GM18951 (cell line): ENCODE data around the gene TSHZ2.

Experiments used
- POLR2A ChIP-seq: IDR thresholded peaks from 4 replicates; pipeline ENCODE4 v1.6.1; 2011; ENCODE audit warnings: mild to moderate bottlenecking; ENCODE audit not compliant: insufficient read length, insufficient read depth; ENCODE audit errors: extremely low read depth
- in situ Hi-C: fragments of 300-500 bp; cut with MboI; formaldehyde crosslinking; loops from one replicate; pipeline ENCODE4 v1.12.0; 2022; ENCODE audit warnings: low sequenced_read_pairs, mixed read lengths, inconsistent platforms; ENCODE audit not compliant: unreplicated experiment

The TSHZ2 gene

DNA sequence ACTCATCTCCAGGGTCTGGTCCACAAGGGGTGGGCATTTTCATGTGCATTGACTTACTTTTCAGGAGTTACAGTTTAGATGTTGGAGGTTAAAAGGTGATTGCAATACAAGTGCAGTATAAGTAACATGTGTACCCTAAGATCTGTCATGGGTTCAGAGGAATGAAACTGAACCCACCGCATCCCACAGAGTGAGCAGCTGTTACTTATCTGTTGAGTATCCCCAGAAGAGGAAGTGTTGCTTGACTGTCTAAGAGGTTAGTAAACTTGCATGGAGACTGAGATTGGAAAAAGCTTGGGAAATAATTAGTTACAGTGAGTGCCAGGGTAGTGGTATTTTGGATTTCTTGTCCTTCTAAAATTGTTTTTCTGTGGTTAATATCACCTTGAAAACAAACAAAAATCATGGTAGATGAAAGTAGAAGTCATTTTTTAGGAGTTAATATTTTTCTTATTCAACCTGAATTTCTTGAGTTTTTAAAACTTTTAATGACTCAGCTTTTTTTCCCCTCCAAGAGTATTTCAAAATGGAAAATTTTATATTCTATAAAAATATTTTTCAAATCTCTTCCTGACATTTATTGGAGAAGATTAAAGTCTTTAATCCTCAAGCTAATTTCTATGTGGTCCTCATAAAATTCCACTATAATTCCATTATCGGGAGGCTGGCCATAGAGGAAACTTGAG, 315.3 kb downstream of the TSHZ2 start:
- TF ChIP-seq POLR2A: no peak
- in situ Hi-C loops: no loop called here

DNA sequence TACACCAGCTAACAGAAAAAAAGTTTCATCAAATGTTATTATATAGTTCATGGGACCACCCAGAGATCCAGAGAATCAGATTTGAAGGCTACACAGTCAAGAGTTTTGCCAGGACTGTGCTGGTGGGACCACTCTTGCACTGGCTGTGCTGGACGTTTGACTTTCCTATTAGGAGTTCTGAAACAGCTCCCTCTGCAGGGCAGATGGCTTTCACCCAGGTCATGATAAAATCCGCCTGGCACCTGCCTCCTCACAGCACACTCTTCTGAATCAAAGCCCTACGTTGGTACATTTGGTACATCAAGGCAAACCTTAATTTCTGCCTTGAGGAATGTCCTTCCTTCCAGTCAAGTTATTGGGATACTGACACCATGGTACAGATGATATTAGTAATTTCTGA, 319.4 kb downstream of the TSHZ2 start:
- in situ Hi-C loops: no loop called here
- no peak for TF ChIP-seq POLR2A

DNA sequence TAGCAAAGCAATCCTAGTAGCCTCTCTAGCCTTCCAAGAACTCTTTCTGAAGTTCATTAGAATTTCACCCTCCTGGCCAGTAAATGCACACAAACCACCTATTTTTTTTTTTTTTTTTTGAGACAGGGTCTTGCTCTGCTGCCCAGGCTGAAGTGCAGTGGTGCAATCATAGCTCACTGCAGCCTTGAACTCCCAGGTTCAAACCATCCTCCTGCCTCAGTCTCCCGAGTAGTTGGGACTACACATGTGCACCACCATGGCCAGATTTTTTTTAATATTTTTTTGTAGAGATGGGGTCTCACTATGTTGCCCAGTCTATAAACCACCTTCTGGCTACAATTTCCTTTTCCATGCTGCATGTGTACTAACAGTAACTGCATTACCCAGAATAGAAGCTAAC, 320.2 kb downstream of the TSHZ2 start:
- TF ChIP-seq POLR2A: no peak
- in situ Hi-C loops: no loop called here

- no peak for TF ChIP-seq POLR2A
- in situ Hi-C loops: no loop called here
Observed at GRCh38 chr20:53294804-53295203, 322.6 kb downstream of the TSHZ2 start.

- in situ Hi-C loops: no loop called here
- no peak for TF ChIP-seq POLR2A
Observed at GRCh38 chr20:53296025-53296424, 323.9 kb downstream of the TSHZ2 start.

DNA sequence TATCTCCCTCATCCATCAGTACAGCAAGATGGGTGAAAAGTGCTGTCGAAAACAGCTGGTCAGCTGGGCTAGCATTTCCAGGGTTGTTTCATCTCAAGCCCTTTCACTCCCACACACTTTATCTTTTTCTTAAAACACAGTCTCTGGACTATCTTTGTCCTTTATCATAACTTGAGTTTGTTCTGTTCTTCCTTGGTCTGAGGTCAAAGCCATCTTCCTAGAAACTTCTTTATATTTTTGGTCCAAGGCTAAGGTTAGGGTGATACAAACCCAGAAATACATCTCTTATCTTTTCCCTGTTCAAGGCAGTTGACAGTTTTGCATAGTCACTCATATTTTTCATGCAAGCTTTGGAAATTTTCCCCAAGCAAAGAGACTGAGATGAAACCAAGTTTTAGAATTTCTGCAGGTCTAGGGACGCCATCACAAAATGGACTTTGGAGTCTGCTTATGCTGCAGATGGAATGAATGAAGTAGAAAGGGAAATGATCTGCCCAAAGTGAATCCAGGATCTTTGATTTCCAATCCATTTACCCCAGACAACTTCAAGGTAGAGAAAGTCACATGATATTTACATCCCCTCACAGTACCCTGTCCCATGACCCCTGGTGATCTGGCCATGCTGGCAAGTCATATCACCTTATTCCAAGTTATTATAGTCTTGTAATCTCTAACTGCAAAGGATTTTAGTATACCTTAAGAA, 324.4 kb downstream of the TSHZ2 start:
- no peak for TF ChIP-seq POLR2A
- in situ Hi-C loops: no loop called here

DNA sequence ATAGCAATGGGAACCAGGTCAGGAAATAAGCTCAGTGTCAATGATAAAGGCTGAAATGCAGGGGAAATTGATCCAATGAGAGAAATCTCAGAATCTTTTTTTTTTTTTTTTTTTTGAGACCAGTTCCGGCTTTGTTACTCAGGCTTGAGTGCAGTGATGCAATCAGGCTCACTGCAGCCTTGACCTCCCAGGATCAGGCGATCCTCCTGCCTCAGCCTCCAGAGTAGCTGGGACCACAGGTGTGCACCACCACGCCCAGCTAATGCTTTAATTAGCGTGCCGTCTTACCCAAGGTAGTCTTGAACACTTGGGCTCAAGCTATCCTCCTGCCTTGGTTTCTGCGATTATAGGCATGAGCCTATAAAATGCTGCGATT, 325.0 kb downstream of the TSHZ2 start:
- in situ Hi-C loops: no loop called here
- TF ChIP-seq POLR2A: no peak

GRCh38 chr20:53298260-53298659, 326.1 kb downstream of the TSHZ2 start:
- in situ Hi-C loops: no loop called here
- TF ChIP-seq POLR2A: no peak

- TF ChIP-seq POLR2A: no peak
- in situ Hi-C loops: no loop called here
Observed at GRCh38 chr20:53298911-53299310, 326.8 kb downstream of the TSHZ2 start.

DNA sequence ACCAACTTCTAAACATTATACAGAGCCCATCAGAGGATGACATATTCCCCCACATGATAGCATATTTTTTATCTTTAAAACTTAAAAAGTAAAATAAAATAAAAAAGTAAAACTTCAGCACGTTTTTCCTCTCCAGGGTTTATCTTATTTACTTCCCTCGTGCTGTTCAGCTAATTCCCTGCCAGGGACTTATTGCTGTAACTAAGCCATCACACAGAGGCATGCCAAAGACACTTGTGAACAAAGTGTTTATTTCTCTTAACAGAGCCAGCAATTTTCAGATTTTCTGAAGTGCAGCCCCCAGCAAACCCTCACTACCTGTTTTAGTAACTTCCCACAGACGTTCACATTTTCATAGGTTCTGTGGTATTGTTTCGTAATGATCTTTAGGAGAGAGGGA, 327.7 kb downstream of the TSHZ2 start:
- in situ Hi-C loops: no loop called here
- no peak for TF ChIP-seq POLR2A

DNA sequence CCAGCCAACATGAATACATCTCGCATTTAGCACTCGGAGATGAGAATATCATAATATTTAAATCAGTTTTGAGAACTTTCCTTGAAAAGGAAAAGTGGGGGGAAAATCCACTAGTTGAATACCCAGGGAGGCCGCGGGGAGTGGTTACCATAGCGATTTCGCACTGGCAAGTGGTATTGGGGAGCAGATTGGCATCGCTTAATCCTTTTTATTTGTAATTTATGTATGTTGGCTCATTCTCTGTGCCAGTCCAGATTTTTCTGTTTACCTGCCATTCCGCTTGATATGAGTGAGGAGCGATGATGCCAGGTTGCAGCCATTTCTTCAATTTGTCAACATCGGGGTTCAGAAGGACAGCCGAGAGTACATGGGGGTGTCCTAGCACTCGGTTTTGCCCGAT, 329.7 kb downstream of the TSHZ2 start:
- in situ Hi-C loops: no loop called here
- no peak for TF ChIP-seq POLR2A

- TF ChIP-seq POLR2A: no peak
- in situ Hi-C loops: no loop called here
Observed at GRCh38 chr20:53302695-53303412, 330.7 kb downstream of the TSHZ2 start.

- TF ChIP-seq POLR2A: no peak
- in situ Hi-C loops: no loop called here
Observed at GRCh38 chr20:53303413-53303760, 331.2 kb downstream of the TSHZ2 start.

- in situ Hi-C loops: no loop called here
- no peak for TF ChIP-seq POLR2A
Observed at GRCh38 chr20:53304146-53304545, 332.0 kb downstream of the TSHZ2 start.
